PFSK-1 (cell line): Measurements from ENCODE around the gene XYLT1.

ENCODE experiments used
- FOXP2 ChIP-seq: optimal IDR thresholded peaks from 2 replicates; pipeline ENCODE3; 2011; ENCODE audit warnings: borderline replicate concordance, control low read depth, inconsistent platforms; ENCODE audit not compliant: insufficient read depth; ENCODE audit errors: extremely low read length, extremely low read depth
- POLR2AphosphoS5 ChIP-seq: IDR thresholded peaks from 2 replicates; pipeline ENCODE4 v1.6.1; 2012; ENCODE audit warnings: low read depth, mild to moderate bottlenecking, control low read depth, low read length, moderate library complexity
- REST ChIP-seq, 2 experiments: IDR thresholded peaks; 2 replicates each; pipeline versions ENCODE4 v1.6.1 to v1.8.0; 2011 to 2012; ENCODE audit warnings: low read depth in 2 of 2, low read length in 2 of 2, control low read depth in 1 of 2, inconsistent platforms in 1 of 2, mild to moderate bottlenecking in 1 of 2, moderate library complexity in 1 of 2; ENCODE audit not compliant: insufficient read depth in 1 of 2
- SIN3A ChIP-seq: IDR thresholded peaks from 2 replicates; pipeline ENCODE4 v1.6.1; 2012; ENCODE audit warnings: mild to moderate bottlenecking, low read length, moderate library complexity, borderline replicate concordance; ENCODE audit not compliant: insufficient read depth
- TAF1 ChIP-seq: IDR thresholded peaks from 2 replicates; pipeline ENCODE4 v1.6.1; 2012; ENCODE audit warnings: low read length, control low read depth, borderline replicate concordance; ENCODE audit not compliant: insufficient read depth

XYLT1 gene

DNA sequence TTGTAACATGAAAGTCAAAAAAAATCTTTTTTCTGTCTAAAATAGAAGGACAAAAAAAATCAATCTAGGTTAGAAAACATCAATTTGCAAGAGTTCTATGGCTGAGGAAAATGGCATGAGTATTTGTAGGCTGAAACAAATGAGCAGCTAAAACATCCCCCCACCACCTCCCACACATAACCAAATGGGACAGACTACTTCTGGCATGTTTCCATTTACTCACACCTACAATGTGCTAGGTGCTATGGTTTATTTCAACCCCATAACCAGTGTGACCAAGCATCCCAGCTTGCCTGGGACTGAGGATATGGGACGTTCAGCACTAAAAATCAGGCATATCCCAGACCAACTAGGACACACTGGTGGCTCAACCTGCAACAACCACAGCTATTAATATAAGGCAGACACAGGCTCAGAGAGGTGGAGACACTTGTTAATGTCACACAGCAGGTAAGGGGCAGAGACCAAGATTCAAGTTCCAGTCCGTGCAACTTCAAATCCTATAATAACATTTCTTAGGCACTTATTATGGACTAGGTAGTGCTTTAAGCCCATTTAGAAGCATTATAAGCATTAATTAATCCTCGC is 96.0 kb downstream of the XYLT1 start:
- no peak for TF ChIP-seq TAF1
- TF ChIP-seq SIN3A = no peak
- no peak for TF ChIP-seq REST (IDR thresholded peaks at IDR 0.05; ENCODE audit: insufficient read depth in 1 of 2, low read depth in 2 of 2, low read length in 2 of 2)
- no peak for TF ChIP-seq POLR2AphosphoS5
- no peak for TF ChIP-seq FOXP2

GRCh38 chr16:17373533-17373932 is 97.2 kb downstream of the XYLT1 start:
- no peak for TF ChIP-seq REST (IDR thresholded peaks at IDR 0.05; ENCODE audit: insufficient read depth in 1 of 2, low read depth in 2 of 2, low read length in 2 of 2)
- no peak for TF ChIP-seq FOXP2
- no peak for TF ChIP-seq POLR2AphosphoS5
- no peak for TF ChIP-seq SIN3A
- TF ChIP-seq TAF1 = no peak

GRCh38 chr16:17372386-17372785 is 98.4 kb downstream of the XYLT1 start:
- peak; percentile 87 to 96 for TF ChIP-seq REST (IDR thresholded peaks at IDR 0.05; ENCODE audit: insufficient read depth in 1 of 2, low read depth in 2 of 2, low read length in 2 of 2)
- TF ChIP-seq FOXP2 = no peak

- no peak for TF ChIP-seq SIN3A
- no peak for TF ChIP-seq REST (IDR thresholded peaks at IDR 0.05; ENCODE audit: insufficient read depth in 1 of 2, low read depth in 2 of 2, low read length in 2 of 2)
- TF ChIP-seq POLR2AphosphoS5 = no peak
- TF ChIP-seq TAF1 = no peak
- no peak for TF ChIP-seq FOXP2
Measured at GRCh38 chr16:17371299-17371698, 99.5 kb downstream of the XYLT1 start.

- no peak for TF ChIP-seq POLR2AphosphoS5
- TF ChIP-seq TAF1 = no peak
- TF ChIP-seq FOXP2 = no peak
- TF ChIP-seq REST (IDR thresholded peaks at IDR 0.05; ENCODE audit: insufficient read depth in 1 of 2, low read depth in 2 of 2, low read length in 2 of 2) = no peak
- TF ChIP-seq SIN3A = no peak
Measured at GRCh38 chr16:17370731-17371285, 100.0 kb downstream of the XYLT1 start.
